ENCODE results near the gene CIAO1.
"Not testable (repeated sequence)": the region's sequence is repeated elsewhere in the genome, so short reads cannot be mapped to it uniquely, and the experiment has no call there.

Gene CIAO1

DNA sequence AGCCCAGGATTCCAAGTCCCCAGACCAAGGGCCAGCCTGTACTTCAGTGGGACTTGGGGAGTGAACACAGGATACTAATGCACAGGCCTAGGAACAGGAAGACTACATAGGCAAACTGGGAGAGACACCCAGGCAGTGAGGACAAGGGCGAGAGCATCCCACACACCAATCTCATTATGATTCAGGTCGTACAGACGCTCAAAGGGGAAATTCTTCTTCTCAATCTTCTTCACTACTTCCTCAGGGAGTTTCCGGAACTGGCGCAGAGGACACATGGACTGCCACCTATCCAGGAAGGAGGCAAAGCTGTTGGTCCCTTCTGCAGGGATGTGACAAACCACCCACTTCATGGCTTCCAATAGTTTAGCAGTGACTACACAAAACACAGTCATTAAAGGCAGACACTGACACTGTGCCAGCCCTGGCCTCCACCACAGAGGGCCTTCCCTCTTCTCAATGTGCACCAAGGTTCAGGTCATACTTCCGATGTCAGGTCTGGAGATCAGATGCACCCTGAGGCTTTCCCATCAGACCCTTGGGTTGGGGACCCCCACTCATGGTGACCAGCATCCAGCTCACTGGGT is 21.3 kb downstream of the CIAO1 start:
- DNase-seq: no peak

DNA sequence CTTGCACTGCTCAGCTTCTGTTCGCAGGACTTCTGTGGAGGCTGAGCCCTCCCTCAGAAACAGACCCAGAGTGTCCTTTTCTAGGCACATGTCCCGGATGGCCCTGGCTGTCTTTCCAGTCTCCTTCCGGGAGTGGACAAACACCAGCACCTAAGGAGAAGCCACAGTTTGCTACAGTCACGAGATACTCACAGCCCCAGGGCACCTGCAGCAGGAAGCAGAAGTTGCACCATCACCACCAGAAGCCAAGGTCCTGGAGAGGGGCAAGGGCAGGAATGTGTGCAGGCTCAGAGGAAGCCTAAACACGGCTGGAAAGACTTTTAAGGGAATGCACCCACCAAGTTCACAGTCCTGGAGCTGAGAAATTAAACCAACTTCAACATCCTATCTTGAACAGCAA is 25.7 kb downstream of the CIAO1 start:
- DNase-seq: no peak

DNA sequence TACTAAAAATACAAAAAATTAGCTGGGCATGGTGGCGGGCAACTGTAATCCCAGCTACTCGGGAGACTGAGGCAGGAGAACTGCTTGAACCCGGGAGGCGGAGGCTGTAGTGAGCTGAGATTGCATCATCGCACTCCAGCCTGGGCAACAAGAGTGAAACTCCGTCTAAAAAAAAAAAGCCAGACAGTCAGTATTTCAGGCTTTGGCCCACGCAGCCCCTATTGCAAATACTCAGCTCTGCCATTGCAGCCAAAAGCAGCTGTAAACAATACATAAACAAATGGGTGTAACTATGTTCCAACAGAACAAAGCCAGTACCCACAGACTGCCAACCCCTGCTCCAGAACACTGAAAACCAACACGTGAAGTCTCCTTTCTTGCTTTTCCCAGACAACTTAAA is 28.2 kb downstream of the CIAO1 start:
- DNase-seq: not testable (repeated sequence)

DNA sequence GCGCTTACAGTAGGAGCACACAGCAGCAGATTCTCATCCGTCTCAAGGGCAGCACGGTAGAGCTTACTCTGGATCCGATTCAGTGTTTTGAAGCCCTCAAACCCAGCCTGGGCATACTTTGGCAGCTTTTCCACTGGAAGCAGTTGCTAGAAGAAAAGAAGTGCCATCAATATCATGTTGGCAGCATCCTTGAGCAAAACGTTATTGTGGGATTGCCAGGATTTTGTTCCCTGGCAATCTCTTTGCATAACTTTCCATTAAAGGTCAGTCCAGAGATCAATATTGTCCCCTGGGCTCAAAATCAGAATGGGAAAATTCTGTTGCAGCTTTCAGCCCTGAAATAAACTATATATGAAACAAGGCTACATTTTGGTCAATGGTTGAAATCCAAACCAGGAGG is 30.9 kb downstream of the CIAO1 start:
- DNase-seq: no peak

DNA sequence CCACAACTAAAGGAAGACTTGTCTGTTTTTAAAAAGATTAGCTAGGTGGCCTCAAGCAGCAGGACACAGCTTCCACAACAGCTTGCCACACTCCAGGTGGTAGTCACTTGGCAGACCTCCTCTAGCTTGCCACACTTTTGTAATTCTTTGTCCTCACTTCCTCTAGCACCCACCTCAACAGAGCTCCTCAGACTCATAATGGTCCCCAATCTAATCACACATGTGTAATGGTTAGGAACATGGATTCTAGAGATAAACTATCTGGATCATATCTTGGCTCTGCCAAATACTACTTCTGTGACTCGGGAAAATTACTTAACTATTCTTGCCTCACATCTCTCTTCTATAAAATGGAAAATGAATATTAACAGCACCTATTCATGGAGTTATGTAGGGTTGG is 35.8 kb downstream of the CIAO1 start:
- no peak for DNase-seq

DNA sequence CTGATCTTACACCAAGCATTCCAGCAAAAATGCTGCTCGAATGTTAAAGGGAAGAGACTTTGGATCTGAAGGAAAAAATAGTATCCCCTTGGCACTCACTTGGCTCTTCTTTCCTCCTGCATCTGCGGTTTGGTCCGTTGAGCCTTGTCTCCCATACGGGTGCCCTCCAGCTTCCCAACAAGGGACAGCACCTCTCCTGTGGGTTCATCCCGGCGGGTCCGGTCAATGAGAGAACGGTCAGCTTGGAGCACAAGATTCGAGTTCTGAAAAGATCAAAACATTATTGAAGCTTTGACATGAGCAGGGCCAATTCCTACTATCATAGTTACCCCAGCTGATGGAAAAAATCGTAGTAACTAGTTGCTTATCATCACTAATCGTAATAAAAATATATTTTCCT is 38.6 kb downstream of the CIAO1 start:
- no peak for DNase-seq

DNA sequence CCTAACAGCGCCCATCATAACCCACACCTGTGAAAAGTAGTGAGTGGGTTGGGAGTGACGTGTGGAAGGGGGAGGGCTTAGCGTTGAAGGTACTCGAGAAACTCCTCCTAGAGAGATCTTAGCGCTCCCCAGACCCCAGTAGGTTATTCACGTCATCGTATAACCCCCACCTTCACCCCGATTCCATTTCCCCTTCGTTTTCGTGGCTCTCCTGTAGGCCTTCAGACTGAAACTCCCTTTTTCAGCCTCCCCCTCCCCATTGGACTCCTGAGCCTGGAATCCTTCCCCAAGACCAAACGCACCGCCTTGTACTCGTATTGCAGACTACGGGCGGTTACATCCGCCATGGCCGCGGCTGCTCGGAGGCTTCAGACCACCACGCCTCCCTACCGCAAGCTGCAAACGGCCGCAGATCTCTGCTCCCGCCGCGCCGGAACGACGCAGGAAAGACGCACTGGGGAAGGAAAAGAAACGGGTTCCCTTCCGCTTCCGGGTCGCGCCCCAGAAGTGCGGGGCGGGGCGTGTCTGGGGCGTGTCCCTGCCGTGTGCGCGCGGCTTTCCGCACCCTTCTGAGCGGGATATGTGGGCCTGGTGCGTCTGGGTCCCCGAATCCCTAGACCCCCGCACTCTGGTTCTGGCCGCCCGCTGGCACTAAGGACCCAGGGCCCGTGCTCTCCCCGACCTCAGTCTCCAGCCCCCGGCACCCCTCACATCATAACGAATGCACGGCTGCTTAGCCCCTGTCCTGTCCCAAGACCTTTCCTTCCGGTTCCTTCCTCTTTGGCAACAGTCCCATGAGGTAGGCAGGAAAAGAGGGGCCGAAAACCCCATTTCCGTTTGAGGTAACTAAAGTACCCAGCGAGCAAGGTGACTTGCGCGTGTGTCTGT is 39.3 kb downstream of the CIAO1 start, which contains the start of gene SNRNP200:
SNRNP200 (minus strand) TSS at position 456 of the 888 bp plus-strand sequence; CDS start at position 347, 109 bp downstream.
- peak; percentile 86 for DNase-seq

DNA sequence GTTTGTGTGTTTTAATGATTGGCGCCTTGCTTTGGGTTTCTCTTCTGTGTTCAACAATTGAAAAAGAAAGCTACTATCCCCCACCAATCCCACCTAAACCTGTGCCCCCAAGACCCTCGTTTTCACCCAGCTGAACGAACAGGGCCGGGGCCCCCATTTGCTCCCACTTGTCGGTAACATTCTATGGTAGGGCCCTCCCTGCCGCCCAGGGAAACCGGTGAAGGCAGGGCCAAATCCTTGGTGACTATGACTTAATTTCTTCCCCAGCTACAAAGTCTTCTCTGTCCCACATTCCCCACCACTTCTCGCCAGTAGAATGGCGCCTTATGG is 39.9 kb downstream of the CIAO1 start:
- DNase-seq: no peak

DNA sequence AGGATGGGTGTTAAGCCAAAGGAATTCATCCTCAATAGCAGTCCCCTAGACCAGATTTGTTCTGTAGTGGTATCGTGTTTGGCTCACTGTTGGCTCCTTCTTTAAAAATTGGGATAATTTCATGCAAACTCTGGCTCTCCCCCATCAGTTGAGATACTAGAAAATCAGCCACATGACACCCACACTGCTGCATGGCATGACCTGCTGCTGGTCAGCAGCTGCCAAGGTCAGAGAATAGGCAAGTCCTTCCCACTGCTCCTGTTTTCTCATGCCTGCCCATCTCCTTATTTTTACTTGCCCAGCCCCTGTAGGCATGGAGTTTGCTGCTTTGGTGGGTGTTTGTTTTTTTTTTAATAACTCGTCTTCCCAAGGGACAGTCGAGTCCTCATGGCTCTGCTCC is 40.3 kb downstream of the CIAO1 start:
- DNase-seq: no peak

DNA sequence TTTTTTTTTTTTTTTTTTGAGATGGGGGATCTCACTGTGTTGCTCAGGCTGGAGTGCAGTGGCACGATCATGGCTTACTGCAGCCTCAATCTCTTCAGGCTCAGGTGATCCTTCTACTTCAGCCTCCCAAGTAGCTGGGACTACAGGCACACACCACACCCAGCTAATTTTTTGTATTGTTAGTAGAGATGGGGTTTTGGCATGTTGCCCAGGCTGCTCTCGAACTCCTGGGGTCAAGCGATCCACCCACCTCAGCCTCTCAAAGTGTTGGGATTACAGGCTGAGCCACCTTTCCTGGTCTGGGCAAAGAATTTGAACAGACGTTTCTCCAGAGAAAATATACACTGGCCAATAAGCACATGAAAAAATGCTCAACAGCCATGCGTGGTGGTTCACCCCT is 42.2 kb downstream of the CIAO1 start:
- DNase-seq: no peak

DNA sequence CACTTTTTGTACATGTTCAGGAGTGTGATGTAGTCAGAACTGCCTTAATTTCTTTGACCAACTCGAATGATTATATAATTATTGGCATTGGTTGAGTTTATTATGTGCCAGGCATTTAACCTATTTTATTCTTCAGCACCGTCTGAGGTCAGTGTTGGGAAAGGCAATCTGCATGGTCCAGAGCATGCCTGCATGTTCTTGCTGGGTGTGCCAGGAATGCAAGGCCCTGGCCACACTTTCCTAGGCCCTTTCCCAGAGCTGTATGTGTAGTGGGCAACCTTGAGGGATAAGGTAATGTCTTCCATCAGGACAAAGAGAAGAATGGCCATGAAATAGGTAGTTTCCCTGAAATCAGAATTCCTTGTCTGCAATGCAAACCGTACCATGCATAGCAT is 49.0 kb downstream of the CIAO1 start:
- no peak for DNase-seq

DNA sequence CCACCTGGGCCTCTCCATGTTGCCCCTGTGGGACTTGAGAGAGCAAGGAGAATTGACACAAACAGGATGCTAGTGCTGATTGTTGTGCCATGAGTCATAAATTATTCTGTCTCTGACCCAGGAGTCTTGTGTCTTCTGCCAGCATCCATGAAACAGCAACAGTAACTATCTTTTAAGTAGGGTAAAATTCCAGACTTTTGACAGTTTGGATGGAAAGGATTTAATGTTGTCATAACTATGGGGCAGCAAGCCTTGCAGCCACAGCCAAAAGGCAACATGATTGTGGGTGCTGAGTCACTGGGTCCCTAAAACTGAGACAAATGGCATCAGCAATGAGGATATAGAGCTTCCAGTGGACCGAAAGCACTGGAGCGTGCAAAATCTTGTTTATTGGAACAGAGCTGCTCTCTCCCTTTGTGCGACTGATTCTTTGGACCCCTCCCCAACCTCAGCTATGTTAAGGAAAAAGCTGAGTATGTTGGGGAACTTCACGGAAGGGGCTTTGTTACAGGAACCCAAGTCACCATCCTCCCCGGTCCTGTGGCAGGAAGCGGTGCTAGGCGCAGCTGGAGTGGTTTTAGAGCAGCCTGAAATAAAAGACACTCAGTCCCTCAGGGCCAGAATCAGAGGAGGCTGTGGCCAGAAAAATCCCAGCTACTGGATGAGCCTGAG is 49.5 kb downstream of the CIAO1 start:
- DNase-seq: no peak

DNA sequence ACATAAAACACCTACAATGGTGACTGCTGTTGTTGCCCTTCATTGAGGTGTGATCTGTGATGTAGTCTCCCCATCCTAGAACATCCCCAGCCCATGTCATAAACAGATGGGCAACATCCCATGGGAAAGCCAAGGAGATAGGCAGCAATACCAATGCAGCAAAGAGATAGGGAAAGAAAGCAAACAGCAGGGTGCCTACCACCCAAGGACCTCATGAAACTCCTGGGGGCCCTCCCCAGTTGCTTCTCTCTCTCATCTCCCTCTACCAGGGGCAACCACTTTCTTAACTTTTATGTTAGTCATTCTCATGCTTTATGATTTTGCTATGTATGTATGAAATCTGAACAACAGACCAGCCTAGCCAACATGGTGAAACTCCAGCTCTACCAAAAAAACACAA is 51.0 kb downstream of the CIAO1 start:
- no peak for DNase-seq

DNA sequence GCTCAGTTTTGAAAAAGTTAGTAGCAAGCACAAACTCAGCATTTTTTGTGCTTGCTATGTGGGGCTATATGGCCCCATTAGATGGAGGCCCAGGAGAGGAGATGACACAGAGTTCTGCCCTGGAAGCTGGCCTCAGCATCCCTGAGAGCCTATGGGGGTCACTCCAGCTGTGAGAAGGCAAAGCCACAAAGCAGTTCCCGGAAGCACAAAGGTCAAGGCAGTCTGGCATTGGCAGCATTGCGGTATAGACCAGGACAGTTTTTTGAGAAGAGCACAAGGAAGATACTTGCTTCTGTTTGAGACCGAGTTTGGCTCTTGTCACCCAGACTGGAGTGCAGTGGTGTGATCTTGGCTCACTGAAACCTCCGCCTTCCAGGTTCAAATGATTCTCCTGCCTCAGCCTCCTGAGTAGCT is 51.6 kb downstream of the CIAO1 start:
- DNase-seq: no peak

DNA sequence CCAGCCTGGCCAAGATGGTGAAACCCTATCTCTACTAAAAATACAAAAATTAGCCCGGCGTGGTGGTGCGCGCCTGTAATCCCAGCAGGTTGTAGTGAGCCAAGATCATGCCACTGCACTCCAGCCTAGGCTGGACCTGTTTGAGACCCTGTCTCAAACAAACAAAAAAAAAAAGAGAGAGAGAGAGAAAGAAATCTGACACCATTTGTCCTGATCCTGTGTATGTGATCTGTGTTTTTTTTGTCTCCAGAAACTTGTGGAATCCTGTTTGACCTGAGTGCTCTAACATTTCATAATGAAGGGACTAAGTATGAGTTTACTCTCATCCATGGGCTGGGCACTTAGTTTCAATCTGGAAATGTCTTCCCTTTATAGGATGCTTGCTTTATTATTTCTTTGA is 52.7 kb downstream of the CIAO1 start:
- DNase-seq: no peak

DNA sequence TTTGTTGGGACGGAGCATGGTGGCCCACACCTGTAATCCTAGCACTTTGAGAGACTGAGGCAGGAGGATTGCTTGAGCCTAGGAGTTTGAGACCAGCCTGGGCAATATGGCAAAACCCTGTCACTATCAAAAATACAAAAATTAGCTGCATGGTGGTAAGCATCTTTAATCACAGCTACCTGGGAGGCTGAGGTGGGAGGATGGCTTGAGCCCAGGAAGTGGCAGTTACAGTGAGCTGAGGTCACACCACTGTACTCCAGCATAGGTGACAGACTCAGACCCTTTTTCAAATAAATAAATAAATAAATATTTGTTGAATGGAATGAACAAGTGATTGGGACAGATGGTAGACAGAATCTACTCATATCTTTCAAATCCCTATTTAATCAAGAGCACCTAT is 53.4 kb downstream of the CIAO1 start:
- no peak for DNase-seq

DNA sequence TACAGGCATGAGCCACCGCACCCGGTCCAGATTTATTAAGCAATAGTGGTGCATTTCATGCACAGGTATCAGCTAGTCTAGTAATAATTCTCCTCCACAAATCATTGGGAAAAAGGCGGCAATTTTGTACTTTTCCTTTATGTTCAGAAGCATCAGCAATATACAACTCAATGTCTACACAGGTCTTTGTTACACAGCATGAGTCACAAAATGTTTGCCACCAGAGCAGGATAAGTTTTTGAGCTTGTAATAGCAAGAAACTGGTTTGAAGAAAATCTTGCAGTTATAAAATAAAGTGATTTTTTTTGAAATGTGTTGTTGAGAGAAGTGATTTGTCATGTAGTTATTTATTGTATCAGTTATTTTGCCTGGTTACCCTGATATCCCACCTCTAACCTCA is 54.3 kb downstream of the CIAO1 start:
- DNase-seq: no peak

DNA sequence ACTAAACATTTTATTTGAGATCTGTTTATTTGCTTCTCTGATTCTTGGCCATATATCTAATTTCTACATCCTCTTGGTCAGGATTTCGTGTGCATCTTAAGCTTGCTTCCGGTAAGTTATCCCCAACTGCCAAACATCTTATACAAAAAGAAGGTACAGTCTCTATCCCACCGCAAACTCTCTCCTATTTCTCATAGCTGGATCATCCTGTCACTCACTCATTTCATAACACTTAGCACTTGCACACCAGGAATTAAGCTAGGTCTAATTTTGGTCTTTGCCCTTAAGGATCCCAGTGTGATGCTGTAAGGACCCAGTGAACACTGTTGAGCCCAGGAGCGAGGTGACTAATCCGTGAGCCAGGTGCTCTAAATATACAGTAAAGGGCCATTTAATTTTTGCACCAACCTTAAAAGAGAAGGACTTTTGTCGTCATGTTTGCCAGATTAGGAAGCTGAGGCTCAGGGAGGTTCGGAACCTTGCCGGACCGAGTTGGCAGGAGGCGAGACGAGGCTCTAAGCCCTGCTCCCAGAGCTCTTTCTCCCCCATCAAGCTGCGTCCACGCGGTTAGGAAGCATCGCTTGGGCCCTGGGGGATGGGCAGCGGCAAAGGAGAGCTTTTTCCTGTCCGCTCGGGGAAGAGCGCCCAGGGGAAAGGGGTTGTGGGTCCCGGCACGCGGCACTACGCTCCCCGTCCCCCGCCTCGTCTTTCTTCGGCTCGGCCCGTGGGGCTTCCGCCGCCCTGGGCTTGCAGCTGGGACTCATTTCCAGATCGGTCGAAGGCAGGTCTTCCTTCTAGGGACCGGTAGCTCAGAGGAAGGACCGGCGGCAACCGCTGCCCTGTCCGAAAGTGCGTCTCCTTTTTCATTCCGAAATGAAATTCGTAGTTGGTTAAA is 55.0 kb downstream of the CIAO1 start:
- peak; percentile 38 for DNase-seq
